WTC11 (cell line): Measurements from ENCODE around the gene SGCD. TPM values are rescaled to one million over a fixed set of nuclear protein-coding genes. Genes with fewer than 3 reads are reported as not detected.

Experiments used
- ATAC-seq: fragments of 200-7000 bp; cut with Tn5 transposase; 2 replicates; pipeline ENCODE4 v1.10.0; 2021; ENCODE audit warnings: mild to moderate bottlenecking, moderate library complexity
- CTCF ChIA-PET: fragments of 300-600 bp; sonication (Branson Sonifier 250); formaldehyde crosslinking; loops from one replicate; lab custom pipeline; 2021; ENCODE audit warnings: antibody characterized with exemption; lab: Charles Lee
- POLR2A ChIA-PET: fragments of 350-600 bp; sonication (Branson Sonifier 250); formaldehyde crosslinking; loops from one replicate; lab custom pipeline; 2021; ENCODE audit warnings: antibody characterized with exemption; lab: Charles Lee
- DNase-seq: peaks from one replicate; pipeline ENCODE4 v3.0.0; 2021; ENCODE audit warnings: low spot score
- H3K27ac Mint-ChIP-seq: 2 replicates; pipeline ENCODE4 v1.8.0; 2021; ENCODE audit warnings: mixed read lengths
- H3K27me3 Mint-ChIP-seq: 2 replicates; pipeline ENCODE4 v1.8.0; 2021; ENCODE audit warnings: low read depth, mild to moderate bottlenecking, moderate library complexity, mixed read lengths
- H3K36me3 Mint-ChIP-seq: 2 replicates; pipeline ENCODE4 v1.8.0; 2021; ENCODE audit warnings: mixed read lengths
- H3K4me1 Mint-ChIP-seq: 2 replicates; pipeline ENCODE4 v1.8.0; 2022; ENCODE audit warnings: mixed read lengths
- H3K4me3 Mint-ChIP-seq: 2 replicates; pipeline ENCODE4 v1.8.0; 2021; ENCODE audit warnings: mild to moderate bottlenecking, moderate library complexity, mixed read lengths
- H3K9me3 Mint-ChIP-seq: 2 replicates; pipeline ENCODE4 v1.8.0; 2021; ENCODE audit warnings: mixed read lengths
- CDX4 ChIP-seq: fragments of 250-450 bp; sonication (Bioruptor Pico); IDR thresholded peaks from 2 replicates; pipeline ENCODE4 v1.9.0; 2021; ENCODE audit warnings: moderate library complexity, mild to moderate bottlenecking, inconsistent platforms, borderline replicate concordance
- CREB1 ChIP-seq: sonication (generic); formaldehyde crosslinking; IDR thresholded peaks from 2 replicates; pipeline ENCODE4 v1.8.0; 2023; ENCODE audit warnings: mild to moderate bottlenecking, missing genetic modification reagents
- E2F1 ChIP-seq: sonication (generic); formaldehyde crosslinking; IDR thresholded peaks from 2 replicates; pipeline ENCODE4 v1.8.0; 2022; ENCODE audit warnings: mild to moderate bottlenecking, missing genetic modification reagents
- E2F4 ChIP-seq: sonication (generic); formaldehyde crosslinking; IDR thresholded peaks from 2 replicates; pipeline ENCODE4 v1.8.1; 2022; ENCODE audit warnings: low read depth, mild to moderate bottlenecking, moderate library complexity, missing genetic modification reagents, borderline replicate concordance
- E2F5 ChIP-seq: sonication (generic); formaldehyde crosslinking; IDR thresholded peaks from 2 replicates; pipeline ENCODE4 v1.8.1; 2022; ENCODE audit warnings: mild to moderate bottlenecking, moderate library complexity, missing genetic modification reagents
- SMAD3 ChIP-seq: sonication (generic); formaldehyde crosslinking; IDR thresholded peaks from 2 replicates; pipeline ENCODE4 v1.8.0; 2022; ENCODE audit warnings: missing genetic modification reagents, mild to moderate bottlenecking, borderline replicate concordance
- TCF7 ChIP-seq: sonication (generic); formaldehyde crosslinking; IDR thresholded peaks from 2 replicates; pipeline ENCODE4 v1.8.0; 2022; ENCODE audit warnings: mild to moderate bottlenecking, low read depth, missing genetic modification reagents, moderate library complexity
- ZNF219 ChIP-seq: sonication (generic); formaldehyde crosslinking; IDR thresholded peaks from 2 replicates; pipeline ENCODE4 v1.8.0; 2023; ENCODE audit warnings: missing genetic modification reagents, mild to moderate bottlenecking, borderline replicate concordance
- ZNF263 ChIP-seq: sonication (generic); formaldehyde crosslinking; IDR thresholded peaks from 2 replicates; pipeline ENCODE4 v1.8.1; 2022; ENCODE audit warnings: low read depth, mild to moderate bottlenecking, moderate library complexity, missing genetic modification reagents
- ZNF281 ChIP-seq: sonication (generic); formaldehyde crosslinking; IDR thresholded peaks from 2 replicates; pipeline ENCODE4 v1.8.0; 2023; ENCODE audit warnings: mild to moderate bottlenecking, missing genetic modification reagents
- ZNF532 ChIP-seq: fragments of 250-450 bp; sonication (Bioruptor Pico); IDR thresholded peaks from 2 replicates; pipeline ENCODE4 v1.9.0; 2021; ENCODE audit warnings: mild to moderate bottlenecking, borderline replicate concordance
- total RNA-seq: library from RNA; stranded (reverse); gene quantifications from 3 replicates; pipeline ENCODE4 v1.2.3, GENCODE V29; 2021

SGCD gene
- total RNA-seq, 1 experiment from 2014 or later, result 0.33 TPM

GRCh38 chr5:156590978-156591377 is 264.0 kb downstream of the SGCD start:
- no peak for ATAC-seq
- H3K36me3 Mint-ChIP-seq, result no peaks in the 10 kb centered on the region
- POLR2A ChIA-PET, result no interaction called here

More at GRCh38 chr5:156590978-156591377, 264.0 kb downstream of the SGCD start:
- no peak overlapping the region for H3K4me3 Mint-ChIP-seq
- no peaks in the 10 kb centered on the region for H3K27me3 Mint-ChIP-seq
- no peak for DNase-seq
- CTCF ChIA-PET, result no interaction called here
- no peaks in the 10 kb centered on the region for H3K4me1 Mint-ChIP-seq
- H3K27ac Mint-ChIP-seq, result no peak overlapping the region
- no peak for TF ChIP-seq E2F1
- TF ChIP-seq SMAD3 (CRISPR knock-in tag), result no peak
- no peak for TF ChIP-seq CDX4
- TF ChIP-seq ZNF219, result no peak
- TF ChIP-seq ZNF263 (CRISPR knock-in tag), result no peak
- TF ChIP-seq ZNF532 (CRISPR knock-in tag), result no peak
- no peak for TF ChIP-seq E2F5 (CRISPR knock-in tag)
- TF ChIP-seq E2F4, result no peak
- no peak for TF ChIP-seq TCF7
- no peak for TF ChIP-seq ZNF281 (CRISPR knock-in tag)
- TF ChIP-seq CREB1 (CRISPR knock-in tag), result no peak
- peaks cover 5% of the 10 kb centered on the region; the same call in 1 of the 2 replicates for H3K9me3 Mint-ChIP-seq
